PC-3 (cell line): ENCODE data around the gene COL15A1. TPM values are rescaled to one million over a fixed set of nuclear protein-coding genes. Genes with fewer than 3 reads are reported as not detected.

Experiments used
- ATAC-seq: fragments of 200-7000 bp; cut with Tn5 transposase; 2 replicates; pipeline ENCODE4 v1.9.1; 2020; ENCODE audit warnings: mild to moderate bottlenecking, moderate library complexity
- BruUV-seq: library from RNA; stranded (reverse); fragments of 400-500 nt; replicated peaks from 2 replicates; lab custom pipeline; 2021; lab: Mats Ljungman, UMichigan
- CTCF ChIA-PET: fragments of 300-600 bp; sonication (Branson Sonifier 250); formaldehyde crosslinking; loops from one replicate; lab custom pipeline; 2022; ENCODE audit warnings: antibody characterized with exemption; lab: Charles Lee
- POLR2A ChIA-PET: fragments of 300-600 bp; sonication (Branson Sonifier 250); formaldehyde crosslinking; loops from one replicate; lab custom pipeline; 2022; ENCODE audit warnings: antibody characterized with exemption; ENCODE audit not compliant: unreplicated experiment; lab: Charles Lee
- DNase-seq: peaks from one replicate; pipeline ENCODE4 v3.0.0-alpha.2; 2015
- H2AFZ ChIP-seq: fragments of 300-600 bp; sonication (generic); 2 replicates; pipeline ENCODE4 v1.6.0; 2016; ENCODE audit warnings: antibody characterized with exemption, low read length
- H3F3A ChIP-seq: fragments of 300-600 bp; sonication (generic); one replicate; pipeline ENCODE4 v1.6.0; 2017; ENCODE audit warnings: antibody characterized with exemption, low read length, control low read depth, mild to moderate bottlenecking; ENCODE audit not compliant: unreplicated experiment
- H3K27ac ChIP-seq: fragments of 300-600 bp; sonication (generic); 2 replicates; pipeline ENCODE4 v1.5.1; 2016; ENCODE audit warnings: mild to moderate bottlenecking, low read length
- H3K27me3 ChIP-seq: fragments of 300-600 bp; sonication (generic); 2 replicates; pipeline ENCODE4 v1.6.1; 2016; ENCODE audit warnings: low read length, mixed read lengths
- H3K36me3 ChIP-seq: fragments of 300-600 bp; sonication (generic); 2 replicates; pipeline ENCODE4 v1.6.1; 2016; ENCODE audit warnings: low read depth, mixed run types, low read length, mixed read lengths
- H3K4me1 ChIP-seq: fragments of 300-600 bp; sonication (generic); 2 replicates; pipeline ENCODE4 v1.5.1; 2016; ENCODE audit warnings: low read length; ENCODE audit not compliant: insufficient read depth
- H3K4me2 ChIP-seq: fragments of 300-600 bp; sonication (generic); 2 replicates; pipeline ENCODE4 v1.6.0; 2016; ENCODE audit warnings: low read length
- H3K4me3 ChIP-seq: fragments of 300-600 bp; sonication (generic); 2 replicates; pipeline ENCODE4 v1.5.1; 2016; ENCODE audit warnings: mild to moderate bottlenecking, low read length, mixed read lengths
- H3K79me2 ChIP-seq: fragments of 300-600 bp; sonication (generic); 2 replicates; pipeline ENCODE4 v1.6.1; 2017; ENCODE audit warnings: low read length, mixed read lengths
- H3K9ac ChIP-seq: fragments of 300-600 bp; sonication (generic); 2 replicates; pipeline ENCODE4 v1.6.0; 2016; ENCODE audit warnings: mild to moderate bottlenecking, low read length
- H3K9me2 ChIP-seq: fragments of 300-600 bp; sonication (generic); replicated peaks from 2 replicates; pipeline ENCODE4 v1.6.1; 2016; ENCODE audit warnings: mixed run types, low read length, mixed read lengths
- H3K9me3 ChIP-seq: fragments of 300-600 bp; sonication (generic); 2 replicates; pipeline ENCODE4 v1.6.1; 2016; ENCODE audit warnings: low read length, mixed read lengths
- H4K20me1 ChIP-seq: fragments of 300-600 bp; sonication (generic); 2 replicates; pipeline ENCODE4 v1.6.1; 2016; ENCODE audit warnings: low read length, mixed read lengths
- EZH2 ChIP-seq: fragments of 300-600 bp; sonication (generic); IDR thresholded peaks from one replicate; pipeline ENCODE4 v1.6.1; 2017; ENCODE audit warnings: antibody characterized with exemption, mild to moderate bottlenecking, low read length; ENCODE audit not compliant: unreplicated experiment
- EZH2phosphoT487 ChIP-seq: fragments of 300-600 bp; sonication (generic); IDR thresholded peaks from 2 replicates; pipeline ENCODE4 v1.6.1; 2018; ENCODE audit warnings: mild to moderate bottlenecking, antibody characterized with exemption, low read length, borderline replicate concordance
- intact Hi-C: fragments of 100-400 bp; cut with micrococcal nuclease; formaldehyde crosslinking; loops from 2 replicates; pipeline ENCODE4 v1.9.0; 2023
- total RNA-seq: library from RNA; depleted of rRNA; stranded (reverse); fragments of >200 nt; gene quantifications from 2 replicates; pipeline ENCODE4 v1.2.3, GENCODE V29; 2014
- TF ChIP-seq, protein P1 (sequence below): fragments of 300-600 bp; sonication (generic); conservative IDR thresholded peaks from 2 replicates; pipeline ENCODE4 v1.5.1; 2017; ENCODE audit warnings: antibody characterized with exemption, low read depth, mild to moderate bottlenecking, low read length

COL15A1 gene
- total RNA-seq, 1 experiment from 2014 or later = 0.04 TPM

- Histone ChIP-seq H3K9me3 (no peaks in the 10 kb centered on the region), H3K9me2 (no peaks in the 10 kb centered on the region), H3K27me3 (no peaks in the 10 kb centered on the region), H3K4me2 (no peak overlapping the region), H3K4me1 (no peaks in the 10 kb centered on the region), H3K4me3 (no peak overlapping the region), H3F3A (no peaks in the 10 kb centered on the region), H3K79me2 (no peaks in the 10 kb centered on the region), H4K20me1 (no peaks in the 10 kb centered on the region), H2AFZ (no peak overlapping the region), H3K27ac (no peak overlapping the region), H3K9ac (no peak overlapping the region), H3K36me3 (no peaks in the 10 kb centered on the region)
- TF ChIP-seq EZH2phosphoT487 (no peak), EZH2 (no peak)
- TF ChIP-seq, protein P1, sequence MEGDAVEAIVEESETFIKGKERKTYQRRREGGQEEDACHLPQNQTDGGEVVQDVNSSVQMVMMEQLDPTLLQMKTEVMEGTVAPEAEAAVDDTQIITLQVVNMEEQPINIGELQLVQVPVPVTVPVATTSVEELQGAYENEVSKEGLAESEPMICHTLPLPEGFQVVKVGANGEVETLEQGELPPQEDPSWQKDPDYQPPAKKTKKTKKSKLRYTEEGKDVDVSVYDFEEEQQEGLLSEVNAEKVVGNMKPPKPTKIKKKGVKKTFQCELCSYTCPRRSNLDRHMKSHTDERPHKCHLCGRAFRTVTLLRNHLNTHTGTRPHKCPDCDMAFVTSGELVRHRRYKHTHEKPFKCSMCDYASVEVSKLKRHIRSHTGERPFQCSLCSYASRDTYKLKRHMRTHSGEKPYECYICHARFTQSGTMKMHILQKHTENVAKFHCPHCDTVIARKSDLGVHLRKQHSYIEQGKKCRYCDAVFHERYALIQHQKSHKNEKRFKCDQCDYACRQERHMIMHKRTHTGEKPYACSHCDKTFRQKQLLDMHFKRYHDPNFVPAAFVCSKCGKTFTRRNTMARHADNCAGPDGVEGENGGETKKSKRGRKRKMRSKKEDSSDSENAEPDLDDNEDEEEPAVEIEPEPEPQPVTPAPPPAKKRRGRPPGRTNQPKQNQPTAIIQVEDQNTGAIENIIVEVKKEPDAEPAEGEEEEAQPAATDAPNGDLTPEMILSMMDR = no peak
- DNase-seq = no peak
- ChIA-PET CTCF (no interaction called here), POLR2A (no interaction called here)
- ATAC-seq = no peak
- BruUV-seq = no TSS peak
- intact Hi-C loops = no loop called here
These were observed 38.7 kb upstream of the COL15A1 start for GRCh38 chr9:98905015-98905414.

DNA sequence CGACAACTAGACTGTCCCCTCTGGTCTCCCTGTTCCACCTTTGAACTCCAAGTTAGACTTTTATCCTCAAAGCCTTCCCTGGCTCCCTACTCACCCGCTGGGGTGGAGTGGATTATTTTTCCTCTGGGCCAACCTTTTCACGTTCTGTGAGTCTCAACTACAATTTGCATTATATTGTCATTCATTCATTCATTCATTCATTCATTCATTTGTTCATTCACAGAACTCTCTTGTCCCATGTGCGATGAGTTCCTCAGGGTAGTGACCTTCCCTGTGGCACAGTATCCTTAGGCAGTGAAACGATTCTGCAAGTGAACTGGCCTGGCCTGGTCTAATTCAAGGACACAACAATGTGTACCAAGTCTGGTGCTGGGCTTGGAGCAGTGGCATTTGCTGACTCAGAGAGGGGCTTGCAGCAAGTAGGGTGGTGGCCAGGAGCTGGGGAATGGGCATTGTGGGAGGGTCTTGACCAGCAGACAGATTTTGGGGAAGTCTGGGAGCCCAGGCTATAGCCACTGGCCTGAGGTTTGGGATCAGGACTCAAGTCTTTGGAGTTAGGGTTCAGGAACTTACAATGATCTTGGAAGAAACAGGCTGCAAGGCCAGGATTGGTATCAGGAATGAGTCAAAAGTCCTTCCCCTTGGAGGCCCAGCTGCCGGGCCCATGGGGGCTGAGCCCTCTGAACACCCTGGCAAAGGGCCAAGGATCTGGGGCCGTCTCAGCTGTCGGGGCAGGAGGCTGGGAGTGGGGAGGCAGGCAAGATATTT, 37.2 kb upstream of the COL15A1 start:
- ATAC-seq (no peak), DNase-seq (no peak)
- H4K20me1 ChIP-seq = no peaks in the 10 kb centered on the region
- H3F3A ChIP-seq = no peaks in the 10 kb centered on the region
- CTCF ChIA-PET = no interaction called here
- no peak for TF ChIP-seq EZH2
- no peak for TF ChIP-seq EZH2phosphoT487
- TF ChIP-seq, protein P1 = no peak
- no peaks in the 10 kb centered on the region for H3K27me3 ChIP-seq
- BruUV-seq = no TSS peak
- no peak overlapping the region for H3K4me3 ChIP-seq
- H3K79me2 ChIP-seq = no peaks in the 10 kb centered on the region
- no peak overlapping the region for H2AFZ ChIP-seq
- no peak overlapping the region for H3K4me2 ChIP-seq
- H3K9me3 ChIP-seq = no peaks in the 10 kb centered on the region
- H3K4me1 ChIP-seq = no peaks in the 10 kb centered on the region
- no peaks in the 10 kb centered on the region for H3K36me3 ChIP-seq
- H3K27ac ChIP-seq = no peak overlapping the region
- no peaks in the 10 kb centered on the region for H3K9me2 ChIP-seq
- no peak overlapping the region for H3K9ac ChIP-seq
- POLR2A ChIA-PET = interaction anchor here (0.6 kb wide), 1 partner anchor 102 kb away, joined by 8 read pairs; no protein-coding TSS in a partner anchor
- intact Hi-C loops = no loop called here

GRCh38 chr9:98907055-98907454, 36.7 kb upstream of the COL15A1 start:
- no peak overlapping the region for H3K4me3 ChIP-seq
- TF ChIP-seq EZH2 (no peak), EZH2phosphoT487 (no peak)
- TF ChIP-seq, protein P1 = no peak
- H3K4me2 ChIP-seq = no peak overlapping the region
- no peaks in the 10 kb centered on the region for H3K9me3 ChIP-seq
- no peaks in the 10 kb centered on the region for H3K36me3 ChIP-seq
- no peaks in the 10 kb centered on the region for H3K4me1 ChIP-seq
- H3K9me2 ChIP-seq = no peaks in the 10 kb centered on the region
- no peaks in the 10 kb centered on the region for H4K20me1 ChIP-seq
- H3K27ac ChIP-seq = no peak overlapping the region
- ATAC-seq = no peak
- BruUV-seq = no TSS peak
- H3K79me2 ChIP-seq = no peaks in the 10 kb centered on the region
- H3K27me3 ChIP-seq = no peaks in the 10 kb centered on the region
- intact Hi-C loops = no loop called here
- no peak overlapping the region for H2AFZ ChIP-seq
- no peak overlapping the region for H3K9ac ChIP-seq
- H3F3A ChIP-seq = no peaks in the 10 kb centered on the region
- DNase-seq = no peak
- POLR2A ChIA-PET = no interaction called here
- CTCF ChIA-PET = no interaction called here
